ENCODE data around the gene TMEM214. TPM values are rescaled to one million over a fixed set of nuclear protein-coding genes. Genes with fewer than 3 reads are reported as not detected.

The TMEM214 gene
- total RNA-seq, 2 donors from 2014 or later: 21.0 to 41.0 TPM

DNA sequence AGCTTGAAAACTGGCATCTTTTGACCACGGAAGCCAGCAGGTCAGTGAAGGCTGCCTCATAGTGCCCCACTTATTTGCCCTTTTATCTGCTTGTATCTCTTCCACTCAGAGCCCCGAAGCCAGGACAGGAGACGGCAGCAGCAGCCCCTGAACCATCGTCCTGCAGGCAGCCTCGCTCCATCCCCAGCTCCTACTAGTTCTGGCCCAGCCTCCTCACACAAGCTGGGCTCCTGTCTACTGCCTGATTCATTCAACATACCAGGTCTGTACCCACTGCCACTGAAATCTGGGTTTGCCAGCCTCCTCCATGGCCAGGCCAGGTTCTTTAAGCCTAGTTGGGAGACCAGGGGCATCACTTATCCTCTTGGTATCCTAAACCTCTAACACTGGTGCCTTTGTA lies 34.6 kb downstream of the TMEM214 start:
- Histone ChIP-seq H3K9me3 (no peaks in the 10 kb centered on the region), H3K36me3 (peaks cover 25% of the 10 kb centered on the region), H3K27ac (no peak overlapping the region), H3K4me3 (no peak overlapping the region), H3K27me3 (no peaks in the 10 kb centered on the region), H3K4me1 (peaks cover 0 to 48% of the 10 kb centered on the region in 2 donors)
- TF ChIP-seq, protein P1, sequence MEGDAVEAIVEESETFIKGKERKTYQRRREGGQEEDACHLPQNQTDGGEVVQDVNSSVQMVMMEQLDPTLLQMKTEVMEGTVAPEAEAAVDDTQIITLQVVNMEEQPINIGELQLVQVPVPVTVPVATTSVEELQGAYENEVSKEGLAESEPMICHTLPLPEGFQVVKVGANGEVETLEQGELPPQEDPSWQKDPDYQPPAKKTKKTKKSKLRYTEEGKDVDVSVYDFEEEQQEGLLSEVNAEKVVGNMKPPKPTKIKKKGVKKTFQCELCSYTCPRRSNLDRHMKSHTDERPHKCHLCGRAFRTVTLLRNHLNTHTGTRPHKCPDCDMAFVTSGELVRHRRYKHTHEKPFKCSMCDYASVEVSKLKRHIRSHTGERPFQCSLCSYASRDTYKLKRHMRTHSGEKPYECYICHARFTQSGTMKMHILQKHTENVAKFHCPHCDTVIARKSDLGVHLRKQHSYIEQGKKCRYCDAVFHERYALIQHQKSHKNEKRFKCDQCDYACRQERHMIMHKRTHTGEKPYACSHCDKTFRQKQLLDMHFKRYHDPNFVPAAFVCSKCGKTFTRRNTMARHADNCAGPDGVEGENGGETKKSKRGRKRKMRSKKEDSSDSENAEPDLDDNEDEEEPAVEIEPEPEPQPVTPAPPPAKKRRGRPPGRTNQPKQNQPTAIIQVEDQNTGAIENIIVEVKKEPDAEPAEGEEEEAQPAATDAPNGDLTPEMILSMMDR (IDR thresholded peaks at IDR 0.05): no peak
- no peak for DNase-seq (ENCODE audit: low spot score)

DNA sequence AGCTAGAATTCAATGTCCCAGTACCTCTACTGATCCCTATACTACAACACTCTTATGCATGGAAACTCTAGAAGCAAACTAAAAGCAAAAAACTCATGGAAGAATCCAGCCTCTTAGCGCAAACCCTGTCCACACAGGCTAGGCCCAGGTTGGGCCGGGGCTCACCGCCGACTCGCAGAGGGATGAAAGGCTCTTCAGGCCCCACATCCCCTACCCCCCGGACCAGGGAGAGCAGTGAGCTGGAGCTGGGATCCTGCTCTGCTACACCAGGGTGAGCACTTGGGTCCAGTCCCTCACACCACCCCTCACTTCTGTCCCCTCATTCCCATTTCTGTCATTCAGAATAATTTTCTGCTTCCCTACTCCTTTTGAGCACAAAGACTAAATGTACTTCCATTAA lies 36.7 kb downstream of the TMEM214 start:
- Histone ChIP-seq H3K4me3 (no peak overlapping the region), H3K9me3 (no peaks in the 10 kb centered on the region), H3K27ac (peak overlapping the region in 1 of 2 donors; percentile 0), H3K4me1 (peaks cover 0 to 49% of the 10 kb centered on the region in 2 donors), H3K36me3 (peaks cover 25% of the 10 kb centered on the region), H3K27me3 (no peaks in the 10 kb centered on the region)
- TF ChIP-seq, protein P1 (IDR thresholded peaks at IDR 0.05): no peak
- no peak for DNase-seq (ENCODE audit: low spot score)

DNA sequence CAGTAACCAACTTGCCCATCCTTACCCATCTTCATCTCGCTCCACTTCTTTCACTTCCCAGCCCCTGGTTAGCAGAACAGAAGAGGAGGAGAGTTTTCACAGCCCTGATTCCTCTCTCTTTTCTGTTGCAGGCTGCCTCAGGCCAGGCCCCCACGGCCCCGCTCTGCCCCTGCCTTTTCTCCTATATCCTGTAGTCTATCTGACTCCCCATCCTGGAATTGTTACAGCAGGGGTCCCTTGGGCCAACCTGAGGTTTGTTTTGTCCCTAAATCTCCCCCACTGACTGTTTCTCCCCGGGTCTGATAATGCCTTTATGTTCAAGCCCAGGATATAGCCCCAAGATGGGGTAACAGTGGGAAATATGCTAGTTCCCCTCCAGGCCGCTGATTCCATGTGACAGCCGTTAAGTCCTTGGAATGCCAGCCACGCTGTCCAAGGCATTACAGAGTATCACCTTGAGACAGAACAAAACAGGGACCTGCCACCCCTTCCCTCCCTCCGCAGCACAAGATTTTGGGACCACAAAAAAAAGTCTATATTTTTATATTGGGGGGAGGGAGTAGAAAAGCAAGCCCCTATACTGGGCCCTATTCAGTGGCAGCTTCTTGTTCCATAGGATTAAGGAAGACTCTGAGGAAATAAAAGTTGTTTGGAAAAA lies 37.3 kb downstream of the TMEM214 start:
- H3K27ac ChIP-seq: peak overlapping the region; percentile 97 to 98
- no peaks in the 10 kb centered on the region for H3K27me3 ChIP-seq
- H3K4me3 ChIP-seq: peak overlapping the region in 1 of 2 donors; percentile 98
- H3K9me3 ChIP-seq: no peaks in the 10 kb centered on the region
- peaks cover 25% of the 10 kb centered on the region for H3K36me3 ChIP-seq
- no peak for DNase-seq (ENCODE audit: low spot score)
- peaks cover 0 to 53% of the 10 kb centered on the region in 2 donors for H3K4me1 ChIP-seq
- TF ChIP-seq, protein P1 (IDR thresholded peaks at IDR 0.05): no peak

DNA sequence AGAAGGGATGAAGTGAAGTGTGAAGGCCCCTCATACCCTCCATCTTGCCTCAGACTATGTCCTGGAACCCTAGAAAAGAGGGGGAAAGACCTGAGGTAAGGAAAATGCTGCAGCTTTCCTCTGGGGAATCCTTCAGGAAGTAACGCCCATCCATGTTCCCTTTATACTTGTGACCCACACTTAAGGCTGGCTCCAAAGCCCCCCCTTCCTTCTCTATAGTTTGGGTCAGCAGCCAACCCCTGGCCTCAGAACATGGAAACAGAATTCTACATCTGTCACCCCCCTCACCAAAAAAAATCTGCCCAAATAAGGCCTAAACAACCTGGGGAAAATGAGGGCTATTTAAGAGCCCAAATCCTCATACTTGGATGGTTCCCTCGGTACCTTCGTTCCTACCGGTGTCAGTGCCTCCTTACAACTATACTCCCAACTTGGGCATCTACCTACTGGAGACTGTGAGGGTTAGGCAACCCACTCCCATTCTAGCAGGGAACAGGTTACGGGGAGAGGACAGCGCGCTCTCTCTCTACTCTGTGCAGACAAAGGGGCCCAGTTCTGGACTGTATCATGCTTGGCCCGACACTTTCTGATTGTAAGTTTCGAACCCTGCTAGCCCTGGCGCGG lies 38.0 kb downstream of the TMEM214 start:
- no peaks in the 10 kb centered on the region for H3K9me3 ChIP-seq
- no peaks in the 10 kb centered on the region for H3K27me3 ChIP-seq
- peak overlapping the region; percentile 97 to 98 for H3K27ac ChIP-seq
- DNase-seq (ENCODE audit: low spot score): no peak
- peaks cover 0 to 56% of the 10 kb centered on the region in 2 donors for H3K4me1 ChIP-seq
- TF ChIP-seq, protein P1 (IDR thresholded peaks at IDR 0.05): no peak
- peak overlapping the region; percentile 65 to 98 for H3K4me3 ChIP-seq
- peaks cover 25% of the 10 kb centered on the region for H3K36me3 ChIP-seq

DNA sequence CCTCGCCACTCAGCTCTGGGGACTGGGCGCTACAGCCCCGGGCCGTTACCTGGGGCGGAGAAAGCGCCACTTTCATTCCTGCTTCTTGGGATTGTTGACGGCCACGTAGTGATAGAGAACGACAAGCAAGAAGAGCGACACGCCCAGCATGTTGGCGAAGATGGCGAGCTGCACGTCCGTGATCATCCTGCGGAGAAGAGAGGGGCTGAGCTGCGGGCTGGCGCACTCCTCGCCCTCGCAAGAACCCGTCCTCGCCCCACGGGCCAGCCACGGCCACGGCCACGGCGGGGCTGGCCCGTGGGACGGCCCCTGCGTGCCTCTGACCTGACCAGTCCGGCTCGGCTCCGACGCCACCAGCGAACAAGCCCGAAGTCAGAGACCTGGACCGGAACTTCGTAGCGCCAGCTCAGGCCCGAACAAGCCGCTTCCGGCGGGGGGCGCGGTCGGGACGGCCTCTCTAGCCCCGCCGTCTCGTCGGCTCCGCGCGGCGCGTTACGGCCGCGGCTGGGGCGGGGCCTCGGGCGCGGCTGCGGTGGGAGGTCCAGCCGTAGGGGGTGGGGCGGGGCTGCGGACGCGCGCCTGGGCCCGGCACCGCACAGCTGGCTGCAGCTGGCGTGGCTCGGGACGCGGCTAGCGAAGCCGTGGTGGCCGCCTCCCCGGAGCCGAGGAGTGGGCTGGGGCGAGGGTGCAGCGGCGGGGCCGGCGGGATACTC lies 38.7 kb downstream of the TMEM214 start, which contains the start of gene OST4:
Gene OST4 (minus strand): TSS at position 378 of the 713 bp plus-strand sequence.
- Histone ChIP-seq H3K36me3 (peaks cover 25% of the 10 kb centered on the region), H3K9me3 (no peaks in the 10 kb centered on the region), H3K27ac (peak within 1 kb of the TSS; percentile 97 to 98), H3K27me3 (no peaks in the 10 kb centered on the region), H3K4me3 (peak within 1 kb of the TSS; percentile 65 to 98), H3K4me1 (peaks cover 0 to 56% of the 10 kb centered on the region in 2 donors)
- DNase-seq (ENCODE audit: low spot score): peak; percentile 95
- TF ChIP-seq, protein P1 (IDR thresholded peaks at IDR 0.05): peak in 1 of 2 donors; percentile 7
